ENCODE results near the gene MAPT.

DNA sequence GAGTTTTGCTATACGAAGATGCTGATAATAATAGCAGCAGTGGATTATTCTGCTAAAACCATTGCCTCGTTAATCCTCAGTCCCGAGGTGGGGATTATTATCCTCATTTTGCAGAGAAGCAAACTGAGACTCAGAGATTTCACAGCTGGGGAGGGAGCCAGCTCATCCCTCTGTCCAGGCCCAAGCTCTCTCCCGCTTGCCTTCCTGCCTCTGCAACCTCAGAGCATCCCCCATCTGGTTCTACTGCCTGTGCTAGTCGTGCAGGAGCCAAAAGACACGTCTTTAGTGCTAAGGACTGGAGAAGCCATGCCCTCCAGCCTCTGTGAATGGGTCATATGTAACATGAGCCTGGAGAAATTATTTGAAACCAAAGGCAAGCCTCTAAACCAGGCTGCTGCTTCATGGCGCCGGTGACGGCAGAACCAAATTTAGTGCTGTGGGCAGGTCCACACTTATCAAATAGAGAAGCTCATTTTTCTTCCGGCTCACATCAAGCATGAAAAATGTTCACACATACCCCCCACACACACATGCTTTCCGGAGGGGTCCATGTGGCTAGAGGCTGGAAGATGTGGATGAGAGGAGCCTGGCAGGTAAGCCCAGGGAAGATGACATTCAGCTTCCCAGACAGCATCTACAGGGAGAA is 13.5 kb downstream of the MAPT start:
- TF ChIP-seq, protein P1, sequence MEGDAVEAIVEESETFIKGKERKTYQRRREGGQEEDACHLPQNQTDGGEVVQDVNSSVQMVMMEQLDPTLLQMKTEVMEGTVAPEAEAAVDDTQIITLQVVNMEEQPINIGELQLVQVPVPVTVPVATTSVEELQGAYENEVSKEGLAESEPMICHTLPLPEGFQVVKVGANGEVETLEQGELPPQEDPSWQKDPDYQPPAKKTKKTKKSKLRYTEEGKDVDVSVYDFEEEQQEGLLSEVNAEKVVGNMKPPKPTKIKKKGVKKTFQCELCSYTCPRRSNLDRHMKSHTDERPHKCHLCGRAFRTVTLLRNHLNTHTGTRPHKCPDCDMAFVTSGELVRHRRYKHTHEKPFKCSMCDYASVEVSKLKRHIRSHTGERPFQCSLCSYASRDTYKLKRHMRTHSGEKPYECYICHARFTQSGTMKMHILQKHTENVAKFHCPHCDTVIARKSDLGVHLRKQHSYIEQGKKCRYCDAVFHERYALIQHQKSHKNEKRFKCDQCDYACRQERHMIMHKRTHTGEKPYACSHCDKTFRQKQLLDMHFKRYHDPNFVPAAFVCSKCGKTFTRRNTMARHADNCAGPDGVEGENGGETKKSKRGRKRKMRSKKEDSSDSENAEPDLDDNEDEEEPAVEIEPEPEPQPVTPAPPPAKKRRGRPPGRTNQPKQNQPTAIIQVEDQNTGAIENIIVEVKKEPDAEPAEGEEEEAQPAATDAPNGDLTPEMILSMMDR (IDR thresholded peaks at IDR 0.05; ENCODE audit: poor library complexity), result no peak
- TF ChIP-seq EZH2phosphoT487 (IDR thresholded peaks at IDR 0.05; ENCODE audit: low read depth, severe bottlenecking, unreplicated experiment), result no peak
